Right atrium auricular region (tissue), 2 donors: ENCODE results near the gene CUBN. TPM values are rescaled to one million over a fixed set of nuclear protein-coding genes. Genes with fewer than 3 reads are reported as not detected.
A peak's percentile ranks its signal among the peaks of the same experiment; 100 is the strongest.
"Not testable (repeated sequence)": the region's sequence is repeated elsewhere in the genome, so short reads cannot be mapped to it uniquely, and the experiment has no call there.

Source experiments
- DNase-seq: peaks from one replicate; pipeline ENCODE4 v3.0.0-alpha.2; 2019; ENCODE audit warnings: low spot score
- H3K27ac ChIP-seq, 2 donors: fragments of 200-600 bp; sonication (generic); 1 replicate in 1 of 2; 2 replicates in 1 of 2; pipeline ENCODE4 v1.5.1; 2016 to 2019
- H3K27me3 ChIP-seq, 2 donors: fragments of 200-600 bp; sonication (generic); one replicate each; pipeline versions ENCODE4 v1.5.1 to v1.6.0; 2017 to 2019
- H3K36me3 ChIP-seq: fragments of 200-600 bp; sonication (generic); one replicate; pipeline ENCODE4 v1.5.1; 2016
- H3K4me1 ChIP-seq, 2 donors: fragments of 200-600 bp; sonication (generic); one replicate each; pipeline versions ENCODE4 v1.5.1 to v1.6.0; 2017 to 2019
- H3K4me3 ChIP-seq, 2 donors: fragments of 200-600 bp; sonication (generic); 1 replicate in 1 of 2; 2 replicates in 1 of 2; pipeline ENCODE4 v1.5.1; 2017 to 2019; ENCODE audit warnings: mild to moderate bottlenecking in 1 of 2, moderate library complexity in 1 of 2
- H3K9me3 ChIP-seq, 2 donors: fragments of 200-600 bp; sonication (generic); one replicate each; pipeline ENCODE4 v1.5.1; 2019
- CTCF ChIP-seq, 2 donors: fragments of 200-600 bp; sonication (generic); IDR thresholded peaks; one replicate each; pipeline ENCODE4 v1.5.1; 2019; ENCODE audit warnings: antibody characterized with exemption in 2 of 2
- total RNA-seq, 2 donors: library from RNA; depleted of rRNA; stranded (reverse); fragments of >200 nt; gene quantifications; one replicate each; pipeline ENCODE4 v1.1.0, GENCODE V29; 2016

CUBN gene
- total RNA-seq, 2 donors from 2014 or later, result 0.15 to 0.94 TPM

- peak overlapping the region; percentile 30 to 75 for H3K27ac ChIP-seq
- no peak for TF ChIP-seq CTCF (IDR thresholded peaks at IDR 0.05)
- no peaks in the 10 kb centered on the region for H3K36me3 ChIP-seq
- H3K9me3 ChIP-seq, result peaks cover 0 to 7% of the 10 kb centered on the region in 2 donors
- DNase-seq, result no peak
- peaks cover 0 to 31% of the 10 kb centered on the region in 2 donors for H3K4me1 ChIP-seq
- no peak overlapping the region for H3K4me3 ChIP-seq
- no peaks in the 10 kb centered on the region for H3K27me3 ChIP-seq
Measured at GRCh38 chr10:17022466-17022825, 107.2 kb downstream of the CUBN start.

- DNase-seq, result no peak
- Histone ChIP-seq H3K27me3 (no peaks in the 10 kb centered on the region), H3K27ac (peak overlapping the region; percentile 30 to 75), H3K4me1 (peaks cover 0 to 30% of the 10 kb centered on the region in 2 donors), H3K9me3 (peaks cover 0 to 7% of the 10 kb centered on the region in 2 donors), H3K36me3 (no peaks in the 10 kb centered on the region), H3K4me3 (no peak overlapping the region)
- no peak for TF ChIP-seq CTCF (IDR thresholded peaks at IDR 0.05)
Measured at GRCh38 chr10:17021656-17022465, 107.8 kb downstream of the CUBN start.

- Histone ChIP-seq H3K36me3 (no peaks in the 10 kb centered on the region), H3K27me3 (no peaks in the 10 kb centered on the region), H3K27ac (no peak overlapping the region), H3K9me3 (peaks cover 0 to 7% of the 10 kb centered on the region in 2 donors), H3K4me3 (no peak overlapping the region), H3K4me1 (peaks cover 0 to 12% of the 10 kb centered on the region in 2 donors)
- DNase-seq, result no peak
- no peak for TF ChIP-seq CTCF (IDR thresholded peaks at IDR 0.05)
Measured at GRCh38 chr10:17019696-17020095, 109.9 kb downstream of the CUBN start.

DNA sequence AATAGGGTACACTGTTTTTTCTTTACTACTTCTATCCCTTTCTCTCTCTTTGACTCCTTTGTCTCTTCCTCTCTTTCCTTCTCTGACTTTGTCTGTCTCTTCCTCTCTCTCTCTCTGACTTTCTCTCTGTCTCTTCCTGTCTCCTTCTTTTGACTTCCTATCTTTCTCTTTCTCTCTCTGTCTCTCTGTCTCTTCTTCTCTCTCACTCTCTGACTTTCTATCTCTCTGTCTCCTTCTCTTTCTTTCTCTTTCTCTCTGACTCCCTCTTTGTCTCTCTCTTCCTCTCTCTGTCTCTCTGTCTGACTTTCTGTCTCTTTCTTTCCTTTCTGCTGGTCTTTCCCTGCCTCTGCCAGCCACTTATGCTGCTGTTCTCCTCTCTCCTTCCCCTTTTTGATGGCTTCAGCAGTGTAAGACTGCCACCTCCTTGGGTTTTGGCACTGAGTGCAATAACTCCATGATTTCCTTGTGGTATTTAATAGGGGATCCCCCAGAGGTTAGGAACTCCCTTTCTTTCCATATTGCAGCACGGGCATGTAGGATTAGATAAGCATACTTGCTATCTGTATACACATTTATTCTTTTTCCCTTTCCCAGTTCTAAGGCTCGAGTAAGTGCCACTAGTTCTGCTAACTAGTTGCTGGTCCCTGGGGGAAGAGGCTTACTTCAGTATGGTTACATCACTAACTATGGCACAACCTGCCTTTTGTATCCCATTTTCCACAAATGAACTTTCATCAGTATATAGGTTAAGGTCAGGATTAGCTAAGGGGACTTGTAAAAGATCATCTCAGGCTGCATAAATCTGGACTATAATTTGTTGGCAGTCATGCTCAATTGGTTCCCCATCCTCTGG lies 116.3 kb downstream of the CUBN start:
- not testable (repeated sequence) for DNase-seq, H3K9me3 ChIP-seq, H3K27me3 ChIP-seq, H3K36me3 ChIP-seq, H3K4me3 ChIP-seq
- Histone ChIP-seq H3K27ac (peak overlapping the region in 1 of 2 donors; percentile 8), H3K4me1 (peaks cover 0 to 21% of the 10 kb centered on the region in 2 donors)

- peaks cover 0 to 25% of the 10 kb centered on the region in 2 donors for H3K4me1 ChIP-seq
- not testable (repeated sequence) for H3K27me3 ChIP-seq, DNase-seq, H3K9me3 ChIP-seq, H3K4me3 ChIP-seq, H3K36me3 ChIP-seq
- peak overlapping the region in 1 of 2 donors; percentile 8 for H3K27ac ChIP-seq
Measured at GRCh38 chr10:17012731-17013130, 116.9 kb downstream of the CUBN start.

DNA sequence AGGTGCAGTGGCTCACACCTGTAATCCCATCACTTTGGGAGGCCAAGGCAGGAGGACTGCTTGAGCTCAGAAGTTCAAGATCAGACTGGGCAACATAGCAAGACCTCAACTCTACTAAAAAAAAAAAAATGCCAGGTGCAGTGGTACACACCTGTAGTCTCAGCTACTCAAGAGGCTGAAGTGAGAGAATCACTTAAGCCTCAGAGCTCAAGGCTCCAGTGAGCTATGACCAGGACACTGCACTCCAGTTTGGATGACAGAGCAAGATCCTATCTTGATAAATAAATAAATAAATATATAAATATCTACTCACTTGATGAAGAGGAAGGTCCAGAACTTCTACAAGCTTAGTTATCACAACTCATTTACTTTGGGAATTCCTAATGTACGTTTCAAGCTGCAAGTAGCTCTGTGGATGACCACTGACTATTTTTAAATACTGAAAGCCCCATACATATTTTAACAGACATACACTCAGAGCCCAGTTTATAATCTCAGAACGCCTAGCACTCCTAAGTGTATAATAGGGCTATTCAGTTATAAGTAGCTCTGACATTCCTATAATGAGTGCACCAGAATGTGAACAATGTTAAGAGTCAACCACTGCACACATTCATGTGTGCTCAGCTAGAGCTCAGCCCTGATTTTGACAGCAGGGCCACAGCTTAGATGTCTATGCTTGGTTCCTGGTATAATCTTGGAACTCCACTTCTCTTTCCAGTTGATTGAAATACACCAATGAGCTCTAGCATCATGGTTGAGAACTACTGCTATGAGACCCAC lies 119.1 kb downstream of the CUBN start:
- Histone ChIP-seq H3K27me3 (no peaks in the 10 kb centered on the region), H3K36me3 (no peaks in the 10 kb centered on the region), H3K4me1 (peaks cover 0 to 40% of the 10 kb centered on the region in 2 donors), H3K4me3 (no peak overlapping the region), H3K9me3 (peaks cover 0 to 6% of the 10 kb centered on the region in 2 donors), H3K27ac (peak overlapping the region; percentile 62 to 80)
- TF ChIP-seq CTCF (IDR thresholded peaks at IDR 0.05), result no peak
- DNase-seq, result no peak
